Osteocyte (in vitro differentiated cells): ENCODE results near the gene ALK. TPM values are rescaled to one million over a fixed set of nuclear protein-coding genes. Genes with fewer than 3 reads are reported as not detected.

Experiments
- DNase-seq: peaks from one replicate; pipeline ENCODE4 v3.0.0; 2021; ENCODE audit warnings: mixed read lengths; ENCODE audit not compliant: unreplicated experiment; ENCODE audit errors: extremely low spot score
- H3K27ac Mint-ChIP-seq: one replicate; pipeline ENCODE4 v1.8.0; 2021; ENCODE audit warnings: mild to moderate bottlenecking, mixed read lengths; ENCODE audit not compliant: unreplicated experiment
- H3K27me3 Mint-ChIP-seq: one replicate; pipeline ENCODE4 v1.8.0; 2021; ENCODE audit warnings: mixed read lengths; ENCODE audit not compliant: unreplicated experiment
- H3K36me3 Mint-ChIP-seq: one replicate; pipeline ENCODE4 v1.8.0; 2021; ENCODE audit warnings: mixed read lengths; ENCODE audit not compliant: unreplicated experiment
- H3K4me1 Mint-ChIP-seq: one replicate; pipeline ENCODE4 v1.8.0; 2021; ENCODE audit warnings: mixed read lengths; ENCODE audit not compliant: unreplicated experiment
- H3K4me3 Mint-ChIP-seq: one replicate; pipeline ENCODE4 v1.8.0; 2021; ENCODE audit warnings: mild to moderate bottlenecking, moderate library complexity, mixed read lengths; ENCODE audit not compliant: unreplicated experiment
- H3K9me3 Mint-ChIP-seq: one replicate; pipeline ENCODE4 v1.8.0; 2021; ENCODE audit warnings: mixed read lengths; ENCODE audit not compliant: unreplicated experiment
- CTCF ChIP-seq: fragments of 200-600 bp; sonication (generic); IDR thresholded peaks from 2 replicates; pipeline ENCODE4 v1.5.0; 2021; ENCODE audit warnings: antibody characterized with exemption, mild to moderate bottlenecking, moderate library complexity
- total RNA-seq: library from RNA; stranded (reverse); gene quantifications from 2 replicates; pipeline ENCODE4 v1.2.1, GENCODE V29; 2021

Gene ALK
- total RNA-seq, 1 donor from 2014 or later = not detected

GRCh38 chr2:29164091-29164846 lies 757.1 kb downstream of the ALK start:
- H3K9me3 Mint-ChIP-seq = no peaks in the 10 kb centered on the region
- H3K4me1 Mint-ChIP-seq = peaks cover 14% of the 10 kb centered on the region
- no peak overlapping the region for H3K4me3 Mint-ChIP-seq
- H3K27me3 Mint-ChIP-seq = no peaks in the 10 kb centered on the region
- no peak overlapping the region for H3K27ac Mint-ChIP-seq
- no peak for DNase-seq
- H3K36me3 Mint-ChIP-seq = peaks cover 36% of the 10 kb centered on the region
- TF ChIP-seq CTCF = no peak

- H3K27ac Mint-ChIP-seq = no peak overlapping the region
- peaks cover 39% of the 10 kb centered on the region for H3K36me3 Mint-ChIP-seq
- H3K27me3 Mint-ChIP-seq = no peaks in the 10 kb centered on the region
- TF ChIP-seq CTCF = no peak
- no peak for DNase-seq
- H3K4me3 Mint-ChIP-seq = no peak overlapping the region
- H3K9me3 Mint-ChIP-seq = no peaks in the 10 kb centered on the region
- H3K4me1 Mint-ChIP-seq = peaks cover 14% of the 10 kb centered on the region
These were observed 759.0 kb downstream of the ALK start for GRCh38 chr2:29162204-29162928.

GRCh38 chr2:29160184-29160583 lies 761.2 kb downstream of the ALK start:
- Mint-ChIP-seq H3K27ac (no peak overlapping the region), H3K27me3 (no peaks in the 10 kb centered on the region), H3K9me3 (no peaks in the 10 kb centered on the region), H3K4me3 (no peak overlapping the region), H3K4me1 (peaks cover 2% of the 10 kb centered on the region), H3K36me3 (peaks cover 47% of the 10 kb centered on the region)
- TF ChIP-seq CTCF = no peak
- DNase-seq = no peak

- Mint-ChIP-seq H3K27ac (no peak overlapping the region), H3K4me3 (no peak overlapping the region), H3K4me1 (no peaks in the 10 kb centered on the region), H3K9me3 (no peaks in the 10 kb centered on the region), H3K36me3 (peaks cover 52% of the 10 kb centered on the region), H3K27me3 (no peaks in the 10 kb centered on the region)
- DNase-seq = no peak
- no peak for TF ChIP-seq CTCF
These were observed 762.3 kb downstream of the ALK start for GRCh38 chr2:29159125-29159524.

GRCh38 chr2:29157131-29157530 lies 764.3 kb downstream of the ALK start:
- Mint-ChIP-seq H3K4me3 (no peak overlapping the region), H3K27ac (no peak overlapping the region), H3K27me3 (no peaks in the 10 kb centered on the region), H3K9me3 (no peaks in the 10 kb centered on the region), H3K4me1 (no peaks in the 10 kb centered on the region), H3K36me3 (peaks cover 64% of the 10 kb centered on the region)
- TF ChIP-seq CTCF = no peak
- DNase-seq = no peak
